GM15510 (cell line): ENCODE measurements around the gene GBX1.

Experiments used
- POLR2A ChIP-seq: IDR thresholded peaks from 3 replicates; pipeline ENCODE4 v1.6.1; 2011; ENCODE audit warnings: borderline replicate concordance; ENCODE audit not compliant: insufficient read length; ENCODE audit errors: extremely low read depth

Gene GBX1

DNA sequence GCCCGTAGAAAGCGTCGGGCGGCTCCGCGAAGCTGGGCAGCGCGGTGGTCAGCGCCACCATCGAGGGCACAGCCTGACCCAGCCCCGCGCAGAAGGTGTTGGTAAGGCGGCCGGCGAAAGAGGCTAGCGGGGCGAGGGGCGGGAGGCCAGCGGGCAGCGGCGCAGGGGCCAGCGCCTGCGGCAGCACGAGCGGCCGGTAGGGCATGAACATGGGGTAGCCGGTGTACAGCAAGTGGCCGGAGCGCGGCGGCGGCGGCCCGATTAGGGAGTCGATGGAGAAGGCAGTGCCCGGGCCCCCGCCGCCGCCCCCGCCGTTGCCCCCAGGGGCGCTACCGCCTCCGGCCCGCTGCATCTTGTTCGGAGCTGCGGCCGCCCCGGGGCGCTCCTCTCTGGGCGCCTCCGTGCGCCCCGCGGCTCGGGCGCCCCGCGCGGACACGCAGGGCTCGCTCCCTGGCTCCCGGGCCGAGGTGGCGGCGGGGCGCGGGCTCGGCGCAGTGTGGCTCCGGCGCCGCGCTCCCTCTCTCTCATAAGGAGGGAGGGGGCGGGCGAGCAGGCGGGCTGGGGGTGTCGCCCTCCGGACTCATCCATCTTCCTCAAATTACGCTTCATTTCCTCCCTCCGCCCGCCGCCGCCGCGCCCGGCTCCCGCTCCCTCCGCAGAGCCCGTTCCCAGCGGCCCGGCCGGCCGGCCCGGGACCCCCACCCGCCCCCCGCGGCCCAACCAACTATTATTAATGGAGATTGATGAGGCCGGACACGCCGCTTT is at the start of gene GBX1:
GBX1 (minus strand) TSS at position 498 of the 765 bp plus-strand sequence; CDS start at position 352, 146 bp downstream.
- no peak for TF ChIP-seq POLR2A

DNA sequence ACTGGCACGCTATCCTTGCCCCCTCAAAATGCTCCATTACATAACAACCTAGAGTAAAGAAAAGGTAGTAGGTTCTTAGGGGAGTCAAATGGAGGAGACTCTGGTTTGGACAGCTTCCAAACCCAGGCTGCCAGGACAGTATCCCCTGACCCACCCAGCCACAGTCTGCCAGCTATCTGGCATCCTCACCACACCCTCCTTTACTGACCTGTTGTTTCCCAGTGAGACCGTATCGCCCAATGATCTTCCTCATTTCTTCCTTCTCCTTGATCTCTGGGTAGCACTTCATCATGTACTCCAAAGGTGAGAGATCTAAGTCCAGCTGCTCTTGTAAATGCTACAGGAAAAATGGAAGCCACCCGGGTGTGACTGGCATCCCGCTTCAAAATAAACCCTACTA is 47.9 kb upstream of the GBX1 start:
- TF ChIP-seq POLR2A = no peak

DNA sequence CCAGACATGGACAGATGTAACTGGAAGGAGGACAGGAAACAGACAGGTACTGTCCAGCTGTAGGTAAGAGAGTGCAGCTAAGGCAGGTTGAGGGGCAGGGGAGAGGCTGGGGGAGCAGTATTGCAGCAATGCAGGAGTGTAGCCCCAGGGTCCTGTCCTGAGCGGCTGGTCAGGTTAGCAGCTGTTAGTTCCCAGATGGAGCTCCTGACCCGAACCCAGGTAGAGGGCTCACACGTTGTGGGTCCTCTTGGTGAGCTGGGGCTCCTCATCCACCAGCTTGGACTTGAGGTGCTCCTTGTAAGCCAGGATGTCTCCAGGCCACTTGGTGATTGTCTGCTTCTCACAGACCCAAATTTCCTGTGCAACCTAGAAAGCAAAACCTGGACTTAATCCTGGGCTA is 46.3 kb upstream of the GBX1 start:
- TF ChIP-seq POLR2A = no peak

DNA sequence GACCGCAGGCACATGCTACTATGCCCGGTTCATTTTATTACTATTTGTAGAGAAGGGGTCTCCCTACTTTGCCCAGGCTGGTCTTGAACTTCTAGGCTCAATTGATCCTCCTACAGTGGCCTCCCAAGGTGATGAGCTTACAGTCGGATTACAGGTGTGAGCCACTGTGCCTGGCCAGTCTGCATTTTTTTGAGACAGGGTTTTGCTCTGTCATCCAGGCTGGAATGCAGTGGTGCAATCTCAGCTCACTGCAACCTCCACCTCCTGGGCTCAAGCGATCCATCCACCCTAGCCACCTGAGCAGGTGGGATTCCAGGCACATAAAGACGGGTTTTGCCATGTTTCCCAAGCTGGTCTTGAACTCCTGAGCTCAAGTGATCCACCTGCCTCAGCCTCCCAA is 45.1 kb upstream of the GBX1 start:
- TF ChIP-seq POLR2A = no peak

DNA sequence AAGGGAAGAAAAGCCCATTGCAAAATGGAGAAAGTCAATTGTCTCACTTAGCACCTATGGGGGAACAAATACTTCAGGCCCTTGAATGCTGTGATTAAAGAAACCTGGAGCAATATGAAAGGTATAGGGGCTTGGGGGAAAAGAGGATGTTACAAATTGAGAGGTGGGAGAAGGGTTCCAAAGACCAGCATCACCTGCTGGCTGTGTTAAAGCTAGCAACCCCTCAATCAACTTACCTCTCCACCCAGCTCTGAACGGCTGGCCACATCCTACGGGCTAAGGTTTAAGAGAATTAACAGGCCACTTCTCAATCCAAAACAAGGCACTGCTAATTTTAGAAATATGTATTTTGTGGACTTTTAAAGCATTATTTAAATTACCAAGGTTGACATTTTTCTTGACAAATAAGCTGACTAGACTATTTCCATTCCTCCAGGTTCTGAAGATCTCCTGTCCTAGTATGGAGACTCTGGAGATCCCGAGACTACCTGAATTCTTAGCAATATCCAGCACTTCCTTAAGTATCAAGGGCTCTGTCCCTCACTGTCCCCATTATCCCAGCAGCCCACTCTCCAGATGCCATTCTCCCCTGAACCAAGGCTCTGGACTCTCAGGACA is 43.8 kb upstream of the GBX1 start:
- TF ChIP-seq POLR2A = no peak

DNA sequence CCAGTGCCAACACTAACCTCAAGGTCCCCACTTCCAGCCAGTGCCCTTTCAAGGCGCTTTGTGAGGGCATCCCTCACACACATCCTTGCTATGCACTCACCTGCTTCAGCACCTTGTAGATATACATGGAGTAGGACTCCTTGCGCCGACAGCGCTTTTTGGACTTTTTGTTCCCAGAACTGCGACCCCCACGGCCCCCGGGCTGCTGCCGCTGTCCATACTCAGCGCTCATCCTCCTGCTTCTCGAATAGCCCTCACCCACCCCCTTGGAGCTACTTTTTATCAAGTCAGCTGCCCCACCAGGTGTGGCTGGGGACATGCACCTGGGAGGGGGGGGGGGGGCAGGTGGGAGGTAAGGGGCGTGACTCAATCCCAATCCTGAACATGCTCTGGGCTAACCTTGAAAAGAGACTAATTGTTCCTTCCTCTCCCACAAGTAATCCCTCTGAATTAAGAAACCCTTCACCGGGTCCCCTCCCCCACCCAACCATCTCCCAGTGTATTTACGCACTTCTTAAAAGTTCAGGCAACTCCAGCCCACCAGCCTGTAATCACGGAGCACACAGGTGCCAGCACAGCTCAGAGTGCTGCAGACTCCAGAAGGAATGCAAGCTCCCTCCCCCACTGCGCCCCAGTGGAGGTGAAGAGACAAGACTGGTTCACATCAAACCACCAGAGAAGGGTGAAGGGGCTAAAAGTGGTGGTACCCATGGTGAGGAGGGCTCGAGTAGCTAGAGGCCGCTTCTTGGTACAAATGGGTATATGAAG is 42.8 kb upstream of the GBX1 start, which contains the start of gene H2BK1:
H2BK1 (minus strand) TSS at position 402 of the 768 bp plus-strand sequence; CDS start at position 232, 170 bp downstream.
- no peak for TF ChIP-seq POLR2A

DNA sequence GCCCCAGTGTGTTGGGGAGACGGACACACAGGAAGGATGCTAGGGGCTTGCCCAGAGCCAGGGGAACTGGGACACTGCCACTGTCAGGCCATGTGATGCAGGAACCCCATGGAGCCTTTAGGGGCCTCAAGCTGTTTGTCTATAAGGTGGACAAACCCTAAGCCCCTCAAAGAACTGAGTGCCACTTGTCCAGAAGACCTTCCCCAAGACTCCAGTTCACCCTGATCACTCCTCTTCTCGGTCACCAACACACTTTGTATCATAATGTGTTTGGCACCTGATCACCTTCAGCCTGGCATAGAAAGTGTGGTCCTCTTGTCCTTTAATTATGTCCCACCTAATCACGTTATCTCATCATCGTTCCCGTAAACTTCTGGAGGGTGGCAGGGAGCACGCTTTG is 42.1 kb upstream of the GBX1 start:
- no peak for TF ChIP-seq POLR2A

DNA sequence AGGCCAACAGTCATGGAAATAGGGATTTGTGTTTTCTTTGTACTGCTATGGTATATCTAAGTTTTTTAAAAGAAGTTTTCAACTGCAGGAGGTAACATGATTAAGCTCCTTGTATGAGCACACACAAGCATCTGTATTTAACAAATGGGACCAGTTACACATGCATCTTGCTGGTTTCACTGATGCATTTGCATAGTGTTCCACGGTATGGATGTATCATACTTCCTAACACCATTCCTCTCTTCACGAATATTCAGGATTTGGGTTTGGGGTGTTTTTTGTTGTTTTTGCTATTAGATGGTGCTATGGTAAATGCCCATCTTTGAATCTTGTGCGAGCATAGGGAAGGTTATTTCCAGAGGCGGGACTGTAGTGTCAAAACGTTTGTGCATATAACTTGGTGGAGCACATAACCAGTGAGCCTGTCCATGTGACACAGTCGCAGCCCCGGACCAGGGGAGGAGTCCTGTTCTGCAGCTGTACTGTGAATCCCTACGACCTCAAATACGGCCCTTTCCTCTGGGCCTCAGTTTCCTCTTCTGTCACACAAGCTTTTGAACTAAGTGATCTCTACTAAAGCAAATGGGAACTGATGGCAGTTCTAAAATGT is 40.9 kb upstream of the GBX1 start:
- no peak for TF ChIP-seq POLR2A

DNA sequence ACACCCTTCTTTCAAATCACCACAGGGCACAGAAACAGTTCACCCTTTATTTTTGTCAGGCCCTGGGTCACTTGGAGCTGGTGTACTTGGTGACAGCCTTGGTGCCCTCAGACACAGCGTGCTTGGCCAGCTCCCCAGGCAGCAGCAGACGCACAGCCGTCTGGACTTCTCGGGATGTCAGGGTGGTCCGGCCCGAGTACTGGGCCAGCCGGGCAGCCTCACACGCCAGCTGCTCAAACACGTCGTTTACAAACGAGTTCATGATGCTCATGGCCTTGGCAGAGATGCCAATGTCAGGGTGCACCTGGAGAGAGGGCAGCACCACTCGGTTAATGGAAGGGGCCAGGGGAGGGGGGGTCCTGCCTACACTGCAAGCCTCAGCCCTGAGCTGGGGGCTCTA is 40.3 kb upstream of the GBX1 start:
- TF ChIP-seq POLR2A = no peak

DNA sequence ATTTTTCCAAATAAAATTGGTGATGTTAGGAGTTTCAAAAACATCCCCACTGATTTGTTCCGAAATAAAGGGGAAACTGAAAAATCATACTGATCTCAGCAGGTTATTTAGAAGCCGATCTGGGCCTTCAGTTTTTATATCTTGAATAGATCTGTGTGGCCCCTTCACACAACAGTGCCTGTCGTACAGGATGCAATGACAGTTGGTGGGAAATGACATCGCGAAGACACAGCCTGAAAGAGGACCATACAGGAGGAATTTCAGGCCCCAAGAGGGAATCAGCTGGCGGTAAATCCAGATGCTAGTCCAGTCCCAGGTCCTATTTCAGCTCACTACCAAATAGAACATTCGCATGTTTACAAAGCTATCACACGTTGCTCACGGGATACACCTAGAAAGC is 39.8 kb upstream of the GBX1 start:
- TF ChIP-seq POLR2A = no peak

DNA sequence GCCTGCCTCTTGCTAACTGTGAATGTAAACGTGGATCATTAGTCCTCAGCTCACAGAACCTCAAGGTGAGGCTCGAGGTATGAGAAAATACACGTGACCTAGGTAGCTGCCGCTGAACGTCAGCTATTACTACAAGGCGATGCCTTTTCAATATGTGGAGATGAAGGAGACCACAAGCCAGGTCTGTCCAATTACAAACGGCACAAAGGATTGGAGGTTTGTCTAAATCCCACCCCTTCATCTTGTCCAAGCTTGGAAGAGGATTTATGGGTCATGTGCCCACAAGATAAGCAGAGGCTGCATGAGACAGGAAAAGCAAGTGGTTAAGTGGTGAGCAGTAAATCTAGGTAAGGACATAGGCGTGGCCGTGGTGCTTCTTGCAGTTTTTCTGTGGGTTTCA is 39.4 kb upstream of the GBX1 start:
- TF ChIP-seq POLR2A = no peak

DNA sequence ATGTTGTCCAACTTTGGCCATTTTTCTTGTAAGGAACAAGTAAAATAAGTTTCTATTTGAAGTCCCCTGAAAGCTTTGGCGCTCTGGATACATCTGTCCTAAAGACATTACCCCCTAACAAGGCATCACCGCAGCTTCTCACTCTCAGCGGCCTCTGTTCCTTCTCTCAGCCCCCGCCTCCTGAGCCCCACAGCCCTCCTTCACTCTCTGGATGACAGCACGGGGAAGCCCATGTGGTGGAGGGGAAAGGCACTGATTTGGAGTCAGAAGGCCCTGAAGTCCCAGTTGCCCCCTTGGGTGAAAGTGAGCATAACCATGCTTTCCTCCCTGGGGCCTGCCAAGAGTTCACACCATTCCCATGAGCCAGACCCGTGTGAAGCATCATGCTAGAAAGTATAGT is 38.2 kb upstream of the GBX1 start:
- TF ChIP-seq POLR2A = no peak

DNA sequence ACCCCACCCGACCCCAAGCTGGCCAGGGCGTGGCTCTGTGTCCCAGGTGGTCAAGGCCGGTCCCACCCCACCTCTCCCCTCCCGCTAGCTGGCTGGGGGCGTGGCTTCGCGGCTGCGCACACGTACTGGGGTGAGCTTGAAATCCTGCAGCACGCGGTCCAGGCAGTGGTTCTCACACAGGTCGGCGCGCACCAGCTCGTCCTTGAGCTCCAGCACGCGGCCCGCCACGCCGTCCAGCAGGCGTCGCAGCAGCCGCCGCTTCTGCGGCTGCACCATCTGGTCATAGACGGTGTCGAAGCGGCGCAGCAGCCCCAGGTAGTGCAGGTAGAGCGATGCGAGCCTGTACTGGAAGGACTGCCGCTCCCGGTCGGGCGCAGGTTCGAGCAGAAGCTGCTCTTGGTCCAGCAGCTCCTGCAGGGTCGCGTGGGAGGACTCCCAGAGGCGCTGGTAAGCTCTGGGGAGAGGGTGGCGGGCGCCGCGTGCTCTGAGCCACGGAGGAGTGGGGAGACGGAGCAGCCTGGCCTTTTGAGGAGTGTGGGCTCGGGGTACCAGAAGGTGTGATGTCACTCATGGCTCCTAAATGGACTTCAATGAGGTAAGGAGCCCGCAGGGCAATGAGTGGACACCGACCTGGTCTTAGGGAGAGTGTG is 37.0 kb upstream of the GBX1 start:
- no peak for TF ChIP-seq POLR2A

DNA sequence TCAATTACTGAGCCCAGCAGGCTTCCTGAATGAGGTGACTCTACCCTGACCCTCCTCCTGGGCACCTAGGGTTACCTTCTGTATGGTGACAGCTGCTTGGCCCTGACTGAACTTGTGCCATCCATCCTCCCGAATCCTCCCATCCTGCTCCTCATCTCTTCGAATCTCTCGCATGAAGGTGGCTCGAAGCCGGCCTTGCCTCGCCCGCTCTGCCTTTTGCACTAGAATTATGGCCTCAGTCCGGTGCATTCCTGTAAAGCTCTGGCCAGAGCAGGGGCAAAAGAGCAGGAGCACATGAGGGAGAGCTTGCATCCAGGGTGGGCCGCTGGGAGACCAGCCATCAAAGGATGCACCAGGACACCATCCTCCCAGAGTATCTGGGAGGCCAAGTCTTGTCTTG is 35.3 kb upstream of the GBX1 start:
- no peak for TF ChIP-seq POLR2A
